Smooth muscle cell of the brain vasculature (primary cell): ENCODE data around the gene CCDC81.

Experiments
- DNase-seq: peaks from one replicate; pipeline ENCODE4 v3.0.0-alpha.2; 2012; ENCODE audit warnings: low read depth, low spot score

CCDC81 gene

DNA sequence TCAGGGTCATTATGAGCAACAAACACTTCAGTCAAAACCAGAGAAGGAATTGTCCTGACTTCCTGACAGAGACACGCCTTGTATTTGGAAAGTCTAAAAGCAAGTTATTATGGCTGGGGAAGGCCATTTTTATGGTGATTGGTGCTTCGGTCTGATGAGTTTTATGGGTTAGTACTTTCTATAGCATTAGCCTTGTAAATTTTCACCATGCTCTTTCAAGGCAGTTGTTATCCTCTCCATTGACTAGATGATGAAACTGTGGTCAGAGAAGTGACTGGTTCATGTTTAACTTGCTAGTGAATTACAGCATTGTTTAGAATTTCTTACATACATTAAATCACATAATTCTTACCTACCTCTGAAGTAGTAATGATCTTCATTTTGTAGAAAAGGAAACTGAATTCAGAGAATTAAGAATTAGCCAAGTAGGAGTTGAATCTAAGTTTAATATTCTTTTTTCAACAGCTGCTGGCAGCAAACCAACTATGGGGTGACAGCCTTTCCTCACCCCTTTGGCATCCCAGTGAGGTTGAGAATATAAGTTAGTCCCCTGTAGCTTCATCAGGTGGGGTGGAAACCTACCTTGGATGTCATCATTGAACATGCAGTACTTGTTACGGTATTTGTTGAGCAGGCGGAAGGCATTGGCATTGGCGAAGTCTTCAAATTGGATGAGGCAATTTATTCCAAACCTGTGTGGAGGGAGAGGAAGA lies 90.0 kb downstream of the CCDC81 start:
- DNase-seq, result no peak

DNA sequence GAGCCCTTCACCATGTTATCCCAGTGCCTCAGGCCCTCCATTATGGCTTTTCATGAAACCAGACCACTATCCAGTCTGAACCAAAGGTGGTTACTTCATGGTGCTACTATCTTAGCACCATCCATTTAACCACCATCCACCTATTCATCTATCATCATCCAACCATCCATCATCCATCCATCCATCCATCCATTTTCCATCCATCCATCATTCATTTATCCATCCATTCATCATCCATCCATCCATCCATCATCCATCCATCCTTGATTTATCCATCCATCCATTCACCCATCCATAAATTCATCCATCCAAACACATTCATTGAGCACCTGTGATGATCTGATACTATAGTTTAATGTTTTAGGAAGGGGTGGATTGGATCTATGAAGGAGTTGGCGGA lies 93.5 kb downstream of the CCDC81 start:
- DNase-seq, result no peak

DNA sequence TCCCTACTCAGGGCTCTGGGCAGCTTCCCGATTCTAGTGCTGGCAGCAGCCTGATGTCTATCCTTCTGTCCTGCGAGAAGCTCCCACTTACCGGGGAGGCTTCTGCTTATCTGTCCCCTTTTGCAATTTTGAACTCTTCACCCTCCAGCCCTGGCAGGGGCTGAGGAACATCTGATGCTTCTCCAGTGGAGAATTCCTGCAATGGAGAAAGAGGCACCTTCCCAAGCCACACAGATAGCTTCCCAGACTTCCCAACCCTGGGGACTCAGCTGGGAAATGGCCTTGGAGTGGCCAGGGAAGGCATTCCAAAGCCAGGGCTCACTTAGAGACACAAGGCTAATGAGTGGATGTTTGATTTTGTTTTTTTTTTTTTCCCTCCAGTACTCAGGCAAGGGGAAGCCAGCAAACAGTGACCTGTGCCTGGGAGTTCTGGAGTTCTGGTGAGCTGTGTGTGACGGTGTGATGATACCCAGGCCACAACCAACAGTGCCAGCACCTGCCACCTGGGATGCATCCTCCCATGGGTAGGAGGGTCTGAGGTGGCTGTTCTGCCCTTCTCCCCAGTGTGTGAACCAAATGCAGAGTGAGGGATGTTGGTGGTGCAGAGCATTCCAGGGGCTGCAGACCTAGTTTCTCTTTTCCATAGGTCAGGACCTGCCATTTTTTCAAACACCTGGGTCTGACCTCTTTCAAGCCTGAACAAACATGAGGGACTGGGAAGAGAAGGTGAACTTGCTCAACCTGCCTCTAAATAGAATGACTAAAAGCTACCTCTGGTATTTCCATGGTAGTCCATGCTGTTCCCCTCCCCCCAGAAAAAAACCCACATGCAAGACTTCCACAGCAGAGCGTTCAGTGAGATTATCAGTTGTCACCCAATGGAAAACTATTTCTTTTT lies 95.1 kb downstream of the CCDC81 start:
- DNase-seq, result no peak
